Smooth muscle cell of the brain vasculature (primary cell): ENCODE data around the gene LUM.
"Not testable (repeated sequence)": the region's sequence is repeated elsewhere in the genome, so short reads cannot be mapped to it uniquely, and the experiment has no call there.

Experiments used
- DNase-seq: peaks from one replicate; pipeline ENCODE4 v3.0.0-alpha.2; 2012; ENCODE audit warnings: low read depth, low spot score

Gene LUM

DNA sequence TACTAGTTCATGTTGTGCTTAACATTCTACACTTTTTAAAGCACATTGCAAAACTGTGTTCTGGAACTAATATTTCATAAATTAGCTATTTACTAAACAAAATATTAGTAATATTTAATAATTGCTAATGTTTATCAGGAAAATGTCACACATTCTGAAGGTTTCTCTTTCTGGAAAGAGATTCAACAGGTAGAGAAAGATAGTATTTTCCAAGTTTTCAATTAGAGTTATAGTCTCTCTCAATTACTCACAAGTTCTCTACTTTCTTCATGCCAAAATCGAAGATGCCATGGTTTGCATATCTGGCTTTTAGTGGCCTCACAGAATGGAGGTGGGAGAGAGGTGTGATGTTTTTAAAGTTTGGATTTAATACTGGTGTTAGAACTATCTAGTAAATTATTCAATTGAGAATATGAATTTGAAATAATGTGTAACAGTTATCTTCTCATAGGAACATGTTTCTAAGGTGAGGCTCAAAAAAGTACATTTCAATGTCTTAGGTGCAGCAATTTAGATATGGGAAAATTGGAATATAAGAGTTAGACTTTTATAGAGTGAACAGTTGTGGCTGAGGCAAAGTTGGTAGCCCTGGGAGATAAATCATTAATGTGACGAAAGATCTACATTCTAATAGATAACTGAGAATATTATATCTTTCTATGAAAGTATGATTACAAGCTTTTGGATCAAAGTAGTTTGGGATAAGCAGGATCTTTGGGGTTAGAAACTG lies 1.5 kb downstream of the LUM start:
- no peak for DNase-seq

DNA sequence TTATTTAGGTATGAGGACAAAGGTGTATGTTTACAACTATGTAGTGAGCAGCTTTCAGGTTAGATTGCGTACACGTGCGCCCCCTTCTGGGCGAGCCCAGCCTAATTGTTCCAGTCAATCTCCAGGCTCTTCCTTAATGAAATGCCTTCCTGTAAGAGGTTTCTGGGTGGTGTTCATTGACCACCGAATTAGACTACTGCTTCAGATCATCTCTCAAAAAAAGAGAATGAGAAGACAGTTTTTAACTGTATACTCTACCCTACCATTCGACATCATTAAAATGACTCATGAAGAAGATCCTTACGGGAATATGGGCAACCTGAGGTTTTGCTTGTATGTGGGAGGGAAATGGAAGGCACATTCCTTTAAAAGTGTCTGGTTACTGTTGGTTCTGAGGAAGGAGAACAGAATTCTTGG lies 2.1 kb downstream of the LUM start:
- no peak for DNase-seq

DNA sequence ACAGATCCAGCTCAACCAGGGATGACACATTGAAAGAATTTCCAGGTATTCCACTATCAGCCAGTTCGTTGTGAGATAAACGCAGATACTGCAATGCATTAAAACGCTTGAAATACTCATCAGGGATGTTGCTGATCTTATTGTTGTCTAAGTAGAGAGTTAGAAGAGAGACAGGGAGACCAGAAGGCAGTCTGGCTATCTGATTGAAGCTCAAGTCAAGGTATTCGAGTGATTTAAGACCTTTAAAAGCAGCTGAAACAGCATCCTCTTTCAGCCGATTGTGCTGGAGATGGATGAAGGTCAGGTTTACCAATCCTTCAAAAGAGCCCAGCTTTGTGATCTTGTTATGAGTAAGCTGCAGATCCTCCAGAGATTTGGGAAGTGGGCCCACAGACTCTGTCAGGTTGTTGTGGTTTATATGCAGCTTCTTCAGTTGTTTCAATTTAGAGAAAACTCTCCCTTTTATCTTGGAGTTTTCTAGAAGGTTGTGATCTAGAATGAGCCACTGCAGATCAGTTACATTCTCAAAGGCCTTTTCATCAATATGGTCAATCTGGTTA lies 3.0 kb downstream of the LUM start:
- no peak for DNase-seq

DNA sequence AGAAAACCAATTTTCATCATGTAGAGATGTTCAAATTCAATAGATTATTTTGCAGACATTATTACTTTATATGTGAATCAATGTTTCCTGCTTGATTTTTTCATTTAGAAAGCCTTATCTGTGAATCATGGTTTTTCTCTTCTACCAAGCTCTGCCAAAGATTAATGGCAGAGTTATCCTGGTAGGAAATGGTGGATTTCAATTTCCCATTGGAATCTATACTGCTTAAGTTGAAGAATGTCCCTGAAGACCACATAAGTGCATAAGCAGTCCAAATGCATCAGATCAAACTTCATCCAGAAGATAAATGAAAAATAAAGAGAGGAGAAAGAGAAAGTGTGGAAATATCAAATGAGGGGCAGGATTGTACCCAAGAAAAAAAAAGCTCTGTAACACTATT lies 5.0 kb downstream of the LUM start:
- no peak for DNase-seq

DNA sequence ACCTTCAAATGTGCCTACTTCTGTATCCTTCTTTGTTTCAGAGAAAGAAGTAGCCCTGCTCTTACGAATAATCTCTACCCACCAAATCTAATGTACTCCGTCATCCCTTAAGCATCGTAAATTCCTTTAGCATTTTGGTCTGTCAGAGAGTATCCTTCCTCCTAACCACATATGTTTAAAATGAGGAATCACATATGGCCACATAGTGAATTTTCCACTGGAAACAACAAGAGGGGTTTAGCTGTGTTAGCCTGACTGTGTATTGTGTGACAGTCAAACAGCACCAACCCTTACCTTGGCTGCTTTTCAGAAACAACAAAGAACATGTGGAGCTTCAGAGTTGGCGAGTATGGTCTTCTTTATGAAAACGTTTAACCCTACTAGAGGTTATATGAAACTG lies 5.5 kb downstream of the LUM start:
- DNase-seq = no peak

DNA sequence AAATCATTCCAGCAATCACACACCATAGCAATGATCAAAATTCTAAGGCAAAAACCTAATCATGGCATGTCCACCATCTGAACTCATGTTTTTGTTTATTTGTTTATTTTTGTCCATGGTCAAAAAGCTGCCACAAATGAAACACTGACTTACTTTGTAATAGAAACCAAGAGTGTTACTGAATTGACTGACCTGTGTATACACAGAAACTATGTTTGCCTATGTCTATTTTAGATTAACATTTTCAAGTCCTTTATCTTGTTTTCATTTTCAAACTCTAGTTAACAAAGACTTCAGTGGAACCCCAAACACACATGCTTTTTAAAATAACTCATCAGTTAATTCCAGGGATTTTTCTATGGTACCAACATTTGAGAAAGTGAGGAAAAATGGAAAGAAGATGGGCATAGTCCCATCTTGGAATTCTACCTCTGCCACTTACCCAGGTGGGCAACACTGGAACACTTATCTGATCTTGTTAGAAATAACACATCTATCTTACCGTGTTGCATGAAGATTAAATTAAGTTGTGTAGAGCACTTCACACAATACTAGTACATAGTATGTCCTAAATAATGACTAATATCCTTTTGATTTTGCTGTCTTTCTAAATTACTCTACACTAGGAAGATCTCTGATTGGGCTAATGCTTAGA lies 6.4 kb downstream of the LUM start:
- no peak for DNase-seq

DNA sequence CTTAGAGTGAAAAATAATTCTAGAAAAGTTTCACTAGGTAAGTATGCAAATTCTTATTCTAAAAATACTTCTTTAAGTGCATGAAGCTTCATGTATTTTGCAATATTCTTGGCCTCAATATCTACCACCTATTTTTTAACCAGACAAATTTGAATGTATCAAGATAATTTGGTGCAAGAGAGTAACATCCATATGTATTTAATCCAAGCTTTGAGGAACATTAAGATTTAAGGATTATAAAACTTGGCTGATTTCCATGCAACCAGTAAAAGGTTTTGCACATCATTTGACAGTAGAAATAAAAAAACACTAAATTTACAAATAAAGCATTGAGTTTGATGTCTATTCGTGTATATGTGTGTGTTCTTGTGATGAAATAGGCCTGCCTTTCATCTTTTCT lies 7.7 kb downstream of the LUM start:
- no peak for DNase-seq

DNA sequence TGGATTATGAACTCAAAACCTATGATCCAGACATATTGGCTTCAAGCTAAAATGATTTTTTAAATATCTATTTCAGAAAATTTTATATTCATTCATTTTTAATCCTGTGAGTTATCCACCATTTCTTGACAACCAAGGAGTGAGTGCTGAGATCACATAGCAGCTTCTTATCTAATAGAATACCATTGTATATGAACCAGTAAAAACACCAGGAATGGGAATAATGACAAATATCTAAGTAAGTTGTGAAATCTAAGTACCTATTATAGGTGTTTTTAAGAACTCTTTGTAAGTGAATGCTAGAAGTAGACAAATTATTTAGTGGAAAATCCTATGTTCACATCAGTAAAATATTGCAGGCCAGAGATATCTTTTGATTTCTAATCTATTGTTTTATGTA lies 8.2 kb downstream of the LUM start:
- no peak for DNase-seq

DNA sequence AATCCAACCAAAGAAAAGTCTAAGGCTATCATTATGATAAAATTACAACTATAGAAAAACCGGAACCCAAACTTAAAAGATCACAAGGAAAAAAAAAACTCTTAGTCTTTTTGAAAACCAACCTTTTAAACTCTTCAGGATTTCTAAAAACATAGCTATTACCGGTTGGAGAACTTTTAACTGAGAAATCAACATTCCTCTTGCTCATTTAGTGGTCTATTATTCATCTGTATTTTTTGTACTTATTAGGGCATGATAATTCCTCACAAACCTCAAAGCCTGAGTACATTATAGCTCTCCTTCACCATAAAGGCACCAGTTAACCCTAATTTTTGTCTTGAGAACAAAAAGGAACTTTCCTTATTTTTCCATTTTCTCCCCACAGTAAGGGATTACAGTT lies 10.4 kb downstream of the LUM start:
- no peak for DNase-seq

DNA sequence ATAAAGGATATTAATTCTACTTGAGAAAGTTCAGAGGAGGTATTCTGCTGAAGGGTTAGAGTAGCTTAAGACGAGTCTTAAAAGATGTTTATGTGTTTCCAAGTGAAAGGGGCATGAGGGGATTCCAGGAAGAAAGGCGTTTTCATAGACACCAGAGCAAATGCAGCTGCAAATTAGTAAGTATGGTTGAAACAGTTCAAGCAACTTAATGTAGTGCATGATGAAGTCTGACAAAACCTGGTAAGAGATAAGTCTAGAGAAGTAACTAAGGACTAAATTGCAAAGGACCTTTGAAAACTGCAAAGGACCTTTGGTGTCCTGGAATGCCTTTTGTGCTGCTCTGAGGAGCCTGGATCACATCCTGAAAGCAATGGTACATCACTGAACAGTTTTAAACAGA lies 11.5 kb downstream of the LUM start:
- no peak for DNase-seq

DNA sequence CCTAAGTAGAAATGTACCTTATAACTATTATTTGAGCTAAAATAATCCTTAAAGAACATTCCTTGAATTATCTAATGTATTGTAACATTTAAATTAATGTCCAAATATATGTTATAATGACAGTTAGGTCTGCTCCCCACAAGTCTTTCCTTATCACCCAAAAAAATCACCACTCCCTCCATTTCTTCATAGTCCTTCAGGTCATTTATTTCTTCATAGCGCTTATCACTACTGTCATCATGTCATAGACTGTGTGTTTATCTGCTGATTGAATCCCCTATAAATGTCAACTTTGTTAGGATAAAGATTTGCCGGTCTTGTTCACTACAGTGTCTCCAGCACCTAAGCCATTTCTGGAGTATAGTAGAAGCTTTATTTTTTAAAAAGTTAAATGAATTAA lies 12.0 kb downstream of the LUM start:
- DNase-seq = no peak

DNA sequence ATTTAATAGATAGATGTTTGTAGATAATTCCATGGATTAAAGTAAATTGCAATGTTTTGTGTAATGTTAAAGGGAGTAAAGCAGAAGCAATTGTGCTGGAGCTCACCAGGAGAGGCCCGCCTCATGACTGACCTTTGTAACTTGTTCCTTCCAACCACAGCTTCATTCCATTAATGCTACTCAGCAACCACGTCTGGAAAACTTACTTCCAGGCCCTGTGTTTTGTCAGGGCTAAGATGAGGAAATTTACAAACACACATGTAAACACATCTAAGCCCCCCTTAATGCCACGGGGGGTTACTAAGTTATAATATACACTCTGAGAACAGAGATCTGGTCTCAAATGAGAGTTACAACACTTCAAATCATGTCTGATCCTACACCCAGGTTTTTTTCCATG lies 12.4 kb downstream of the LUM start:
- DNase-seq = peak; percentile 70

DNA sequence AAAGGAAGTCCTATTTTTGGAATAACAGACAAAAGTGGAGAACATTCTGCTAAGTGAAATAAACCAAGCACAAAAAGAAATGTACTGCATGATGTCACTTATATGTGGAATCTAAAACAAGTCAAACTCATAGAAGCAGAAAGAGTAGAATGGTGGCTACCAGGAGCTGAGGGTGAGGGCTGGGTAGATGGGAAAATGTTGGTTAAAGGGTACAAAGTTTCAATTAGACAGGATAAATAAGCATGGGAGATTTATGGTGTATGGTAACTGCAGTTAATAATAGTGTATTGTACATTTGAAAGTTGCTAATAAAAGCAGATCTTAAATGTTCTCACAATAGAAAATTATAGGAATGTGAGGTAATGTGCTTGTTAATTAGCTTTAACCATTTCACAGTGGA lies 12.8 kb downstream of the LUM start:
- DNase-seq = no peak

DNA sequence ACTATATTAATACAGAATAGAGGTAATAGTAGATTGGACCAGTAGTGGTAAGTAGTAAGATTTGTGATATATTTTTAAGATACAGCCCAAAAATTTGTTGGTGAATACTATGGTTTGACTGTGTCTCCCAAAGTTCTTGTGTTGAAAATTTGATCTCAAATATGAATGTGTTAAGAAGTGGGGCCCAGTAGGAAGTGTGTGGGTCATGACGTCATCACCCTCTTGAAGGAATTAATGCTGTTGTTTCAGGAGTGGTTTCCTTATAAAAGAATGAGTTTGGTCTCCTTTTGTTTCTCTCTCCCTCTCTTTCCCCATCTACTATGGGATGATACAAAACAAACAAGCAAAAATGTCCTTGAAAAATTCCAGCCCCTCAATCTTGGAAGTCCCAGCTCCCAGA lies 16.3 kb downstream of the LUM start:
- DNase-seq = no peak

DNA sequence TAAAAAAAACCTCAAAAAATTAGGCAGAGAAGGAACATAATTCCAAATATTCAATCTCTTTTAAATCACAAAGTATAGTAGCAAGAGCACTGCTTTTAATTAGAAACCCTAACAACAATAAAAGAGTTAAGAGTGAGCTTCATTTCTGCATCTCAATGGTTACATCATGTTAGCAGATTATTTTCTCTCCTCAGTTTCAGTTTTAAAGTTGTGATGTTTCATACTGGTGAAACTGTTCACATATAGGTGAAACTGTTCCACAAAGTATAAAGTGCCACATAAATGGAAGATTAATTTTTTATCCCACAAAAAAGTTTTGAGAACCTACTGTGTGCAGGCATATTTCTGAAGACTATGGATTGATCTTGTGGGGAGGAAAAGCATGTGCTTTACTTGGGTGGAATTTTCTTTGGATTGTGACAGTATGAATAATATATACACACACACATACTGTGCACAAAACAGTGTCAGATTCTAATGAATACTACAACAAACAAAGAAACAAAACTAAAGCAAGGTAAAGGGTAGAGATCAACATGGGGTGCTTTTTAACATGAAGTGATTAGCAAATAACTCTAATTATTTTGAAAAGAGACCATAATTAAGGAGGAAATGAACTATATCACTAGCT lies 17.1 kb downstream of the LUM start:
- DNase-seq = no peak

DNA sequence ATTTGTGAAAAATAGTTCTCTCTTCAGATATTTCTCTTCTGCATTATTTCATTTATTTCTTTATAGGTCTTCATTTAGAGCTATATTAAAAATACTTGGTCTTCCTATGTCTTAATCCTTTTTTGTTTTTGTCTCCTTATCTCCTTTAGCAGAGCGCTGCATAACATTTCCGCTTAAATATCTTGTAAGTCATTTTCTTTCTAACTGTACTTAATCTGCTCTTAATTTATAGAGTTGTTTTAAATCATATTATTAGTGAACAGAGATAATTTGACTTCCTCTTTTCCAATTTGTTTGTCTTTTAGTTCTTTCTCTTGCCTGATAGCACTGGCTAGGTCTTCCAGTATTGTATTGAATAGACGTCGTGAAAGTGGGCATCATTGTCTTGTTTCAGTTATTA lies 18.0 kb downstream of the LUM start:
- DNase-seq = no peak

DNA sequence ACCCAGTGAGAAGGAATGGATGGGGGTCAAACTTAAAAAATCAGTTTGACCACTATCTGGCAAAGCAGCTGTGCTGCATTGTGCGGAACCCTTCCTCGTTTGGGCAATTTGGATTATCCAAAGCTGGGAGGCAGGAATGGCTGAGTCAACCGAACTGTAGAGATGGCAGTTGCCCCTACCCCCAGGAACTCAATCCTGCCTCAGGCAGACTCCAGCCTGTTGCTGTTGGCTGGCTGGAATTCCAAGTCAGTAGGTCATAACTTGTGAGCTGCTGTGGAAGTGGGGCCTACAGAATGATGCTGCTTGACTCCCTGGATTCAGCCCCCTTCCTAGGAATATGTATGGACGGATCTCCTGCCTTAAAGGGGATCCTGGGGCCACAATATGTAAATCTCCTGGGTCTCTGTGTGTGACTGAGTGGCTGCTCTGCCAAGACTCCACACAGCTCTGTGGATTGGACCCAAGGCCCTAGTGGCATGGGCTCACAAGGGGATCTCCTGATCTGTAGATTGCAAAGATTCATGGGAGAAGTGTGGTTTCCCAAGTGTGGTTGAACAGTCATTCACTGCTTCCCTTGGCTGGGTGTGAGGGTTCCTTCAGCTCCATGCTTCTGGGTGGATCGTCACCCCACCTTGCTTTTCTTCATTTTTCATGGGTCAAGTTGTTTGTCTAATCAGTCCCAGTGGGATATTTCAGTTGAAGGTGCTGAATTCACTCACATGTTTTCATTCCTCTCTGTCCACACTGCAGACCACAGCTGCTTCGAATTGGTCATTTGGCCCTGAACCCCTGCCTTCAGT lies 19.2 kb downstream of the LUM start:
- DNase-seq = no peak

DNA sequence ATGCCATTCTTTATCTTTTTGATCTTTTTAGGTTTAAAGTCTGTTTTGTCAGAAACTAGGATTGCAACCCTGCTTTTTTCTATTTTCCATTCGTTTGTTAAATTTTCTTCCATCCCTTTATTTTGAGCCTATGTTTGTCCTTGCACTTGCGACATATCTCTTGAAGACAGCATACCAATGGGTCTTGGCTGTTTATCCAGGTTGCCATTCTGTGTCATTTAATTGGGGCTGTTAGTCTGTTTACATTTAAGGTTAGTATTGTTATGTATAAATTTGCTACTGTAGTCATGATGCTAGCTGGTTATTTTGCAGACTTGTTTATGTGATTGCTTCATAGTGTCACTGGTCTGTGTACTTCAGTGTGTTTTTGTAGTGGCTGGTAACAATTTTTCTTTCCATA lies 21.3 kb downstream of the LUM start:
- DNase-seq = not testable (repeated sequence)

DNA sequence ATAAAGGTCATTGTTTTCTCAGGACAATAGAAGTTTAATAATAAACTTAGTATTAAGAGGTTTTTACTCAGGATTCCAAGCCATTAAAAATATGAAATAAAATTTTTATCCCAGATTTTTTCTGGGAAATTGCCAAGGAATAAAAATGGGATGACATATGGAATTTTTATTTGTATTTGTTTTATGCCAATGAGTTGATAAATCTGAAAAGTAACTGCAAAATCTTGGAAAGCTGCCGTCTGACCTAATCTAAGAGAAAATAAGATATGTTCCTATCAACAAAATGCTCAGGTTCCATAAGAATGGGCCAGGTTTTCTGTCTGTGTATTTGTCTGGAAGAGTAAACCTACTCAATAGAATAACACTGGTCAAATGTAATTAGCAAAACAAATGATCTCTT lies 31.3 kb downstream of the LUM start:
- DNase-seq = no peak

DNA sequence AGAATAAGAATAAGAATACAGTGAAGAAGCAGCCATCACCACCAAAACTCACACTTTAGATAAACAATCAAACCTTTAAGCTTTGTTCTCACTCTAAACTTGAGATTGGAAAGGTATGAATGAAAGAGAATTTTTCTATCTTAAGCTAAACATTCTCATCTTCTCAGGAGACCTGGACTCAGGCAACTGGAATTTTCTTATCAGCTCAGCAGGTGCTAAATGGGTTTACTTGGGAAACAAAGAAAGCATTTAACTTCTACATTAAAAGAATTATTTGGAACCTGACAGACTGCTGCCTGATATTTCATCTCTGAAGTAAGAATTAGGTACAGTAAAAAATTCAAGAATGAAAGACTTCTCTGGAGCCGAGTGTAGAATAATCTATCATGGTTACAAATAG lies 32.8 kb downstream of the LUM start:
- no peak for DNase-seq

DNA sequence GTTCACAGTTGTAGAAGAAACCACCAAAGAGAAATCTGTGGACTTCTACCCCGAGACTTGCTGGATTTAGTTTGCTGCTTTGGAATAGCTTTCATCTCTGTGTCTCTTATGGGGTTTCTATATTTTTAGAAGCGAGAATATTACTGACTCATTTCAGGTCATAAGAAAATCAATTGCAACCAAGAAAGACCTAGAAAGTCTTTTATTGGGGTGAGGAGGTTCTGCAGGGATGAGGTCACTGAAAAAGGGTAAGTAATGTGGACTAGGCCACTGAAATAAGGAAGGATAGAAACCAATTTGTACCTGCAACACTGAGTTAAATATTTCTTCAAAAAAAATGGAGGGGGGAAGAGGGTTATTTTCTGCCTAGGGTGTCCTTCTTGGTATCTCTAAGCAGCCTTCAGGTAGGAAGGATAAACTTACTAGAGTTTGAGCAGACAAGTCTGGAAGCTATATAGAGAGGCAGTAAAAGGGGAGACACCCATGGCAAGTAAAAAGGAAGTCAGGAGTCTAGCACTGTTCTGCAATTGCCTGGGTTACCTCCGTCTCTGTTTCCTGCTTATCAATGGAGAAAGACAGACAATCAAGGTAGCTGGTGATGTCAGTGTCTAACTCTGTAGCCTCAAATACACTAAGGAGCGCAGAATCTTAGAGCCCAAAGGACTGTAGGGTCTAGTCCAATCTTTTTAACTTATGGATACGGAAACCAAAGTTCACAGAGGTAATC lies 33.9 kb downstream of the LUM start:
- DNase-seq = no peak
